Keratinocyte (primary cell): ENCODE results near the gene SYNC.

ENCODE experiments used
- EZH2 ChIP-seq: IDR thresholded peaks from one replicate; pipeline ENCODE4 v1.6.1; 2012; ENCODE audit warnings: inconsistent platforms, mild to moderate bottlenecking, low read length, moderate library complexity
- TF ChIP-seq, protein P1 (sequence below), 3 experiments: IDR thresholded peaks in 1 of 3; conservative IDR thresholded peaks in 1 of 3; optimal IDR thresholded peaks in 1 of 3; 2 replicates in 2 of 3; 3 replicates in 1 of 3; pipeline versions ENCODE3 to v1.5.1; 2011; ENCODE audit warnings: low read length in 3 of 3, mild to moderate bottlenecking in 3 of 3, moderate library complexity in 2 of 3, control low read depth in 1 of 3, inconsistent platforms in 1 of 3; ENCODE audit not compliant: insufficient read depth in 2 of 3; ENCODE audit errors: extremely low read depth in 1 of 3

GRCh38 chr1:32644426-32644825 lies 58.1 kb downstream of the SYNC start:
- TF ChIP-seq, protein P1, sequence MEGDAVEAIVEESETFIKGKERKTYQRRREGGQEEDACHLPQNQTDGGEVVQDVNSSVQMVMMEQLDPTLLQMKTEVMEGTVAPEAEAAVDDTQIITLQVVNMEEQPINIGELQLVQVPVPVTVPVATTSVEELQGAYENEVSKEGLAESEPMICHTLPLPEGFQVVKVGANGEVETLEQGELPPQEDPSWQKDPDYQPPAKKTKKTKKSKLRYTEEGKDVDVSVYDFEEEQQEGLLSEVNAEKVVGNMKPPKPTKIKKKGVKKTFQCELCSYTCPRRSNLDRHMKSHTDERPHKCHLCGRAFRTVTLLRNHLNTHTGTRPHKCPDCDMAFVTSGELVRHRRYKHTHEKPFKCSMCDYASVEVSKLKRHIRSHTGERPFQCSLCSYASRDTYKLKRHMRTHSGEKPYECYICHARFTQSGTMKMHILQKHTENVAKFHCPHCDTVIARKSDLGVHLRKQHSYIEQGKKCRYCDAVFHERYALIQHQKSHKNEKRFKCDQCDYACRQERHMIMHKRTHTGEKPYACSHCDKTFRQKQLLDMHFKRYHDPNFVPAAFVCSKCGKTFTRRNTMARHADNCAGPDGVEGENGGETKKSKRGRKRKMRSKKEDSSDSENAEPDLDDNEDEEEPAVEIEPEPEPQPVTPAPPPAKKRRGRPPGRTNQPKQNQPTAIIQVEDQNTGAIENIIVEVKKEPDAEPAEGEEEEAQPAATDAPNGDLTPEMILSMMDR (optimal IDR thresholded peaks at IDR 0.05 in 1 of 3, IDR thresholded peaks at IDR 0.05 in 1 of 3, conservative IDR thresholded peaks at IDR 0.05 in 1 of 3; ENCODE audit: extremely low read depth in 1 of 3, insufficient read depth in 2 of 3, low read length in 3 of 3) = no peak
- TF ChIP-seq EZH2 = no peak
